H1 (cell line): ENCODE measurements around the gene PLB1. TPM values are rescaled to one million over a fixed set of nuclear protein-coding genes. Genes with fewer than 3 reads are reported as not detected.

ENCODE experiments used
- CTCF ChIA-PET: fragments of 300-600 bp; sonication (Branson Sonifier 250); formaldehyde crosslinking; loops from one replicate; lab custom pipeline; 2021; ENCODE audit not compliant: partially characterized antibody; lab: Charles Lee
- POLR2A ChIA-PET: fragments of 300-600 bp; sonication (Branson Sonifier 250); formaldehyde crosslinking; loops from one replicate; lab custom pipeline; 2021; ENCODE audit warnings: inconsistent platforms; ENCODE audit not compliant: partially characterized antibody; lab: Charles Lee
- DNase-seq, 2 experiments: peaks; one replicate each; pipeline versions ENCODE4 v3.0.0 to v3.0.0-alpha.2; 2010 to 2022; ENCODE audit warnings: low spot score in 2 of 2, low read depth in 1 of 2, mixed read lengths in 1 of 2
- FAIRE-seq: peaks from 2 replicates; lab custom pipeline; 2011; peaks lifted over from hg19 to GRCh38; lab: Jason Lieb, UNC
- H2AFZ ChIP-seq: 2 replicates; pipeline ENCODE4 v1.8.1; 2012; ENCODE audit warnings: low read length, inconsistent platforms
- H2AK5ac ChIP-seq: 2 replicates; pipeline ENCODE4 v1.6.1; 2013; ENCODE audit warnings: low read depth, low read length
- H2BK120ac ChIP-seq: replicated peaks from 2 replicates; pipeline ENCODE3; 2013; ENCODE audit warnings: low read depth, low read length, inconsistent platforms
- H2BK12ac ChIP-seq: 2 replicates; pipeline ENCODE4 v1.6.1; 2013; ENCODE audit warnings: low read depth, low read length
- H2BK15ac ChIP-seq: 2 replicates; pipeline ENCODE4 v1.6.1; 2013; ENCODE audit warnings: low read length
- H2BK20ac ChIP-seq: 2 replicates; pipeline ENCODE4 v1.6.1; 2013; ENCODE audit warnings: low read length
- H2BK5ac ChIP-seq: 2 replicates; pipeline ENCODE4 v1.6.1; 2013; ENCODE audit warnings: low read depth, low read length
- H3K14ac ChIP-seq: 2 replicates; pipeline ENCODE4 v1.6.1; 2013; ENCODE audit warnings: inconsistent platforms; ENCODE audit not compliant: insufficient read length
- H3K18ac ChIP-seq: 2 replicates; pipeline ENCODE4 v1.6.1; 2013; ENCODE audit warnings: low read length; ENCODE audit errors: extremely low read depth
- H3K23ac ChIP-seq: 2 replicates; pipeline ENCODE4 v1.6.1; 2013; ENCODE audit warnings: inconsistent platforms; ENCODE audit not compliant: insufficient read length
- H3K23me2 ChIP-seq: 2 replicates; pipeline ENCODE4 v1.6.1; 2013; ENCODE audit warnings: low read depth, low read length
- H3K27ac ChIP-seq: 2 replicates; pipeline ENCODE4 v1.6.1; 2011; ENCODE audit warnings: low read depth, low read length, inconsistent platforms
- H3K27me3 ChIP-seq, 4 experiments: replicated peaks in 1 of 4; 1 replicate in 1 of 4; 2 replicates in 3 of 4; pipeline versions ENCODE4 v1.6.1 to v1.8.1; 2011 to 2013; ENCODE audit warnings: low read length in 3 of 4, mild to moderate bottlenecking in 3 of 4, inconsistent platforms in 2 of 4, mixed read lengths in 2 of 4, moderate library complexity in 1 of 4; ENCODE audit not compliant: control insufficient read depth in 3 of 4, insufficient read depth in 3 of 4; ENCODE audit errors: extremely low read depth in 1 of 4
- H3K36me3 ChIP-seq, 4 experiments: 2 replicates each; pipeline versions ENCODE4 v1.6.1 to v1.8.1; 2011 to 2013; ENCODE audit warnings: mild to moderate bottlenecking in 4 of 4, low read length in 3 of 4, moderate library complexity in 2 of 4, control low read depth in 1 of 4, inconsistent platforms in 1 of 4; ENCODE audit not compliant: insufficient read depth in 4 of 4, control insufficient read depth in 2 of 4
- H3K4ac ChIP-seq: replicated peaks from 2 replicates; pipeline ENCODE3; 2013; ENCODE audit warnings: low read length, low read depth, mixed read lengths, inconsistent platforms; ENCODE audit not compliant: insufficient read length
- H3K4me1 ChIP-seq, 4 experiments: replicated peaks in 1 of 4; 1 replicate in 1 of 4; 2 replicates in 3 of 4; pipeline versions ENCODE4 v1.6.1 to v1.8.1; 2011 to 2013; ENCODE audit warnings: low read length in 3 of 4, inconsistent platforms in 2 of 4, mixed read lengths in 1 of 4; ENCODE audit not compliant: insufficient read depth in 4 of 4, control insufficient read depth in 3 of 4
- H3K4me2 ChIP-seq, 2 experiments: 2 replicates each; pipeline versions ENCODE4 v1.6.1 to v1.8.1; 2011 to 2013; ENCODE audit warnings: low read depth in 2 of 2, low read length in 2 of 2, control low read depth in 1 of 2, inconsistent platforms in 1 of 2, mild to moderate bottlenecking in 1 of 2; ENCODE audit not compliant: insufficient read depth in 1 of 2
- H3K4me3 ChIP-seq, 4 experiments: fragments of 200-600, 300-600 bp in 1 of 4; sonication (generic), shearing (Covaris generic), sonication (Bioruptor Twin) in 1 of 4; 2 replicates each; pipeline versions ENCODE4 v1.5.1 to v1.8.1; 2011 to 2016; ENCODE audit warnings: low read length in 4 of 4, low read depth in 3 of 4, control low read depth in 2 of 4, inconsistent platforms in 2 of 4, mild to moderate bottlenecking in 2 of 4, mixed read lengths in 1 of 4, moderate library complexity in 1 of 4; ENCODE audit not compliant: insufficient read depth in 2 of 4; ENCODE audit errors: extremely low read depth in 1 of 4
- H3K56ac ChIP-seq: replicated peaks from 2 replicates; pipeline ENCODE3; 2013; ENCODE audit warnings: low read depth, mild to moderate bottlenecking, mixed read lengths, low read length, inconsistent platforms; ENCODE audit not compliant: insufficient read length
- H3K79me1 ChIP-seq: 2 replicates; pipeline ENCODE4 v1.6.1; 2013; ENCODE audit warnings: low read depth, low read length, control low read depth
- H3K79me2 ChIP-seq, 2 experiments: 2 replicates each; pipeline versions ENCODE4 v1.6.1 to v1.8.1; 2012 to 2013; ENCODE audit warnings: low read length in 2 of 2, mild to moderate bottlenecking in 2 of 2, inconsistent platforms in 1 of 2; ENCODE audit not compliant: insufficient read depth in 2 of 2, control insufficient read depth in 1 of 2
- H3K9ac ChIP-seq, 4 experiments: replicated peaks in 1 of 4; 1 replicate in 1 of 4; 2 replicates in 3 of 4; pipeline versions ENCODE4 v1.6.1 to v1.8.1; 2011 to 2013; ENCODE audit warnings: low read depth in 3 of 4, low read length in 3 of 4, control low read depth in 2 of 4, mild to moderate bottlenecking in 2 of 4, moderate library complexity in 2 of 4, inconsistent platforms in 1 of 4; ENCODE audit errors: extremely low read depth in 1 of 4
- H3K9me3 ChIP-seq, 2 experiments: 2 replicates each; pipeline versions ENCODE4 v1.6.1 to v1.8.1; 2012 to 2013; ENCODE audit warnings: mild to moderate bottlenecking in 2 of 2, moderate library complexity in 2 of 2, control low read depth in 1 of 2, inconsistent platforms in 1 of 2, low read depth in 1 of 2, low read length in 1 of 2, mixed read lengths in 1 of 2; ENCODE audit not compliant: insufficient read depth in 2 of 2
- H4K20me1 ChIP-seq, 2 experiments: replicated peaks in 1 of 2; 2 replicates each; pipeline versions ENCODE3 to v1.8.1; 2011 to 2013; ENCODE audit warnings: inconsistent platforms in 2 of 2, low read length in 2 of 2, mild to moderate bottlenecking in 1 of 2; ENCODE audit not compliant: insufficient read depth in 2 of 2, control insufficient read depth in 1 of 2
- H4K5ac ChIP-seq: 2 replicates; pipeline ENCODE4 v1.6.1; 2013; ENCODE audit warnings: low read length, low read depth, mixed read lengths, inconsistent platforms; ENCODE audit not compliant: insufficient read length
- H4K8ac ChIP-seq: 2 replicates; pipeline ENCODE4 v1.8.0; 2013; ENCODE audit warnings: mild to moderate bottlenecking, moderate library complexity, low read length, inconsistent platforms; ENCODE audit not compliant: insufficient read depth; ENCODE audit errors: extremely low read depth
- H4K91ac ChIP-seq: replicated peaks from 2 replicates; pipeline ENCODE3; 2013; ENCODE audit warnings: low read length, mixed read lengths, inconsistent platforms; ENCODE audit not compliant: insufficient read length
- ASH2L ChIP-seq: fragments of 200-600, 300-600 bp; sonication (generic); IDR thresholded peaks from one replicate; pipeline ENCODE4 v1.7.1; 2017; ENCODE audit warnings: low read length
- ATF2 ChIP-seq: IDR thresholded peaks from 2 replicates; pipeline ENCODE4 v1.6.1; 2012; ENCODE audit warnings: low read length, inconsistent platforms
- BCL11A ChIP-seq, 2 experiments: IDR thresholded peaks; one replicate each; pipeline ENCODE4 v1.6.1; 2011; ENCODE audit warnings: low read depth in 2 of 2, low read length in 2 of 2, mild to moderate bottlenecking in 2 of 2
- KDM4A ChIP-seq: IDR thresholded peaks from one replicate; pipeline ENCODE4 v1.7.1; 2012; ENCODE audit warnings: low read depth, mild to moderate bottlenecking, moderate library complexity, low read length, inconsistent platforms; ENCODE audit not compliant: severe bottlenecking
- MAFK ChIP-seq: IDR thresholded peaks from 2 replicates; pipeline ENCODE4 v1.6.1; 2012; ENCODE audit warnings: low read depth, mild to moderate bottlenecking, improper control_type of control experiment, low read length
- POU5F1 ChIP-seq: IDR thresholded peaks from 2 replicates; pipeline ENCODE4 v1.6.1; 2011; ENCODE audit warnings: low read depth, mild to moderate bottlenecking, low read length, moderate library complexity
- RAD21 ChIP-seq, 2 experiments: IDR thresholded peaks in 1 of 2; conservative IDR thresholded peaks in 1 of 2; 2 replicates each; pipeline ENCODE4 v1.6.1; 2011; ENCODE audit warnings: low read depth in 2 of 2, low read length in 2 of 2, improper control_type of control experiment in 1 of 2, inconsistent platforms in 1 of 2, mild to moderate bottlenecking in 1 of 2, moderate library complexity in 1 of 2
- RNF2 ChIP-seq: fragments of 200-900, 300-1000 bp; sonication (generic); IDR thresholded peaks from 2 replicates; pipeline ENCODE4 v1.7.1; 2016; ENCODE audit warnings: borderline replicate concordance, low read depth, mild to moderate bottlenecking, antibody characterized with exemption, low read length; ENCODE audit not compliant: poor library complexity, severe bottlenecking; ENCODE audit errors: missing control alignments
- RXRA ChIP-seq: IDR thresholded peaks from 2 replicates; pipeline ENCODE4 v1.6.1; 2011; ENCODE audit warnings: low read depth, mild to moderate bottlenecking, low read length, moderate library complexity; ENCODE audit not compliant: insufficient read depth
- SP1 ChIP-seq: IDR thresholded peaks from 2 replicates; pipeline ENCODE4 v1.6.1; 2011; ENCODE audit warnings: low read depth, low read length
- SP2 ChIP-seq: IDR thresholded peaks from 2 replicates; pipeline ENCODE4 v1.6.1; 2012; ENCODE audit warnings: mild to moderate bottlenecking, low read length, inconsistent platforms
- WGBS, 2 experiments: shearing (Covaris generic) in 1 of 2; methylation state at CpG; one replicate each; pipeline versions ENCODE4 v1.1.6 to v1.1.7; 2013 to 2015; ENCODE audit warnings: low lambda C conversion rate in 2 of 2, mixed read lengths in 2 of 2, inconsistent platforms in 1 of 2, low coverage in 1 of 2, missing lambda C conversion rate in 1 of 2; ENCODE audit not compliant: insufficient replicate concordance in 2 of 2, insufficient coverage in 1 of 2, insufficient read length in 1 of 2; ENCODE audit errors: extremely low coverage in 1 of 2, missing lambda C conversion rate in 1 of 2; 5-methylcytosine and 5-hydroxymethylcytosine counted together
- polyA plus RNA-seq, 7 experiments: library from polyadenylated mRNA; depleted of rRNA in 3 of 7; stranded (reverse) in 5 of 7; unstranded in 2 of 7; fragments of >200 nt in 5 of 7; fragments of 200-250 nt in 2 of 7; gene quantifications; 1 replicate in 5 of 7; 2 replicates in 1 of 7; 4 replicates in 1 of 7; pipeline versions ENCODE4 v1.2.1 to v1.2.3, GENCODE V29; 2011 to 2013; ENCODE audit warnings: missing spikeins in 2 of 7, mixed read lengths in 2 of 7
- total RNA-seq: library from RNA; stranded (reverse); fragmentation: NEBNext Ultra II Directional; extraction: Animal tissue kit (Norgen Biotek cat#: 25700); gene quantifications from 2 replicates; pipeline ENCODE4 v1.2.1, GENCODE V29; 2021

PLB1 gene
- total and polyA plus RNA-seq, 2 of the 8 experiments (the other 6 are each of a cell fraction or from before 2014, with no cell fraction given), result 0.20 to 0.36 TPM

- no peak overlapping the region for H2AK5ac ChIP-seq
- H3K14ac ChIP-seq, result no peak overlapping the region
- H3K4me2 ChIP-seq, result peak overlapping the region in 1 of 2 experiments; percentile 47; a peak in 2 of 4 replicates
- no peak overlapping the region for H2BK12ac ChIP-seq
- H4K8ac ChIP-seq, result no peak overlapping the region
- H3K4me3 ChIP-seq, result no peak overlapping the region
- H3K27me3 ChIP-seq, result no peaks in the 10 kb centered on the region
- no peak overlapping the region for H4K91ac ChIP-seq
- no peak overlapping the region for H4K5ac ChIP-seq
- H4K20me1 ChIP-seq, result no peaks in the 10 kb centered on the region
- WGBS, 2 experiments, result 47% methylated on average over 9 of the region's 9 CpGs; no CpG with 5 or more reads in 1 of the 2 experiments
- no peaks in the 10 kb centered on the region for H3K36me3 ChIP-seq
- CTCF ChIA-PET, result interaction anchor here (0.6 to 5.1 kb wide), 36 partner anchors 9 to 395 kb away, joined by 3 to 81 read pairs (median 5); partner anchors contain the start of gene PPP1CB
- H3K79me1 ChIP-seq, result no peaks in the 10 kb centered on the region
- no peak overlapping the region for H3K27ac ChIP-seq
- TF ChIP-seq ATF2, result no peak
- TF ChIP-seq RAD21 (IDR thresholded peaks at IDR 0.05 in 1 of 2, conservative IDR thresholded peaks at IDR 0.05 in 1 of 2; ENCODE audit: low read depth in 2 of 2, low read length in 2 of 2), result no peak
- no peak for TF ChIP-seq SP2
- no peak for TF ChIP-seq KDM4A
- TF ChIP-seq BCL11A (IDR thresholded peaks at IDR 0.05; ENCODE audit: low read depth in 2 of 2, low read length in 2 of 2), result no peak
- no peak for TF ChIP-seq MAFK
- no peak for TF ChIP-seq POU5F1
- no peak for TF ChIP-seq SP1
- TF ChIP-seq RNF2, result no peak
- no peak for TF ChIP-seq RXRA
- TF ChIP-seq ASH2L, result no peak
- H3K9ac ChIP-seq, result no peak overlapping the region
- H3K23ac ChIP-seq, result no peak overlapping the region
- H2BK120ac ChIP-seq, result no peak overlapping the region
- no peak for FAIRE-seq
- H3K56ac ChIP-seq, result no peak overlapping the region
- H3K9me3 ChIP-seq, result no peaks in the 10 kb centered on the region
- no peak for DNase-seq
- POLR2A ChIA-PET, result interaction anchor here (0.9 to 2.8 kb wide), 7 partner anchors 13 to 302 kb away, joined by 3 to 13 read pairs (median 4); partner anchors contain the start of gene PPP1CB
- no peak overlapping the region for H2BK20ac ChIP-seq
- H2AFZ ChIP-seq, result peak overlapping the region; percentile 47; the same call in 1 of the 2 replicates
- no peak overlapping the region for H3K4ac ChIP-seq
- H2BK5ac ChIP-seq, result no peak overlapping the region
- H3K23me2 ChIP-seq, result no peaks in the 10 kb centered on the region
- no peaks in the 10 kb centered on the region for H3K79me2 ChIP-seq
- H3K18ac ChIP-seq, result no peak overlapping the region
- H3K4me1 ChIP-seq, result peaks cover 0 to 10% (median 3%) of the 10 kb centered on the region in 4 experiments; a peak in 5 of 7 replicates
- no peak overlapping the region for H2BK15ac ChIP-seq
Measured at GRCh38 chr2:28594000-28594331, 98.1 kb downstream of the PLB1 start.
